ENCODE results near the gene ERVH48-1.
"Not testable (repeated sequence)": the region's sequence is repeated elsewhere in the genome, so short reads cannot be mapped to it uniquely, and the experiment has no call there.

The ERVH48-1 gene

GRCh38 chr21:42925114-42925926, at the start of gene ERVH48-1:
ERVH48-1 (minus strand) TSS chr21:42925630; CDS start chr21:42919006, 6,624 bp downstream.
- DNase-seq (ENCODE audit: low spot score): no peak

- peak; percentile 99 for DNase-seq (ENCODE audit: low spot score)
These were observed 48.8 kb upstream of the ERVH48-1 start, which contains the start of gene PKNOX1 for GRCh38 chr21:42973991-42974831. PKNOX1 (plus strand) TSS chr21:42974562; CDS start chr21:43004382, 29,820 bp downstream.

GRCh38 chr21:42973309-42973990, 48.0 kb upstream of the ERVH48-1 start:
- no peak for DNase-seq (ENCODE audit: low spot score)

GRCh38 chr21:42971897-42972275, 46.5 kb upstream of the ERVH48-1 start:
- no peak for DNase-seq (ENCODE audit: low spot score)

DNA sequence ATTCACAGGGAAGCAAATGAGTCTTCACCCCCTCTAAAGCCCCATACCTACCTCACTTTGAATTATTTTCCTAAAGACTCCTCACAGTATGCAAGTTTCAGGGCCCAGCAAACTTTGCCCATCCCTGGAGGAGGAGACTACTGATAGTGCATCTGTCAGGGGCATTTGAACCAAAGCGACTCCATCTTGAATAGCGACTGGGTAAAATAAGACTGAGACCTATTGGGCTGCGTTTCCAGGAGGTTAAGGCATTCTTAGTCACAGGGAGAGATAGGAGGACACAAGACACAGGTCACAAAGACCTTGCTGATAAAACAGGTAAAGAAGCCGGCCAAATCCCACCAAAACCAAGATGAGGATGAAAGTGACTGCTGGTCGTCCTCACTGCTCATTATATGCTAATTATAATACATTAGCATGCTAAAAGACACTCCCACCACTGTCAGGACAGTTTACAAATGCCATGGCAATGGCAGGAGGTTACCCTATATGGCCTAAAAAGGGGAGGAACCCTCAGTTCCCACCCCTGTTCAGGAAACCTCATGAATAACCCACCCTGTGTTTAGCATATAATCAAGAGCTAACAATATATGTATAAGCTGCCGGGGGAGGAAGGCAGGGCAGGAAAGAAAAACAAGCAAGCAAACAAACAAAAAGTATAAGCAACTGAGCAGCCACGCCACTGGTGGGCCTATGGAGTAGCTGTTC, 45.7 kb upstream of the ERVH48-1 start:
- no peak for DNase-seq (ENCODE audit: low spot score)

DNA sequence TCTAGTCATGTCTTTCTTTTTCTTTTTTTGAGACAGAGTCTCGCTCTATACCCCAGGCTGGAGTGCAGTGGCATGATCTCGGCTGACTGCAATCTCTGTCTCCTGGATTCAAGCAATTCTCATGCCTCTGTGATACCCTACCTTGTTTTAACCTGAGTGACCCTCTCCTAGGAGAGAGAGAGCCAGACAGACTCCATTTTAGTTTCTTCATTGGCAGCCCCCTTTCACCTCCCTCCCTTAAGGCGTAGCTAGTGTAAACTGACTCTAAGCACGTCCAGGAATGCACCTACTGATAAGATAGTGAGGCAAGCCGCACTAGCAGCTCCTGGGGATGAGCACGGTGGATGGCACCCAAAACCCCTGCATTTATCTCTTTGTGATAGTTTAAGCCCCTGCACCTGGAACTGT, 43.8 kb upstream of the ERVH48-1 start:
- DNase-seq (ENCODE audit: low spot score): no peak

GRCh38 chr21:42967616-42968015, 42.2 kb upstream of the ERVH48-1 start:
- DNase-seq (ENCODE audit: low spot score): not testable (repeated sequence)

DNA sequence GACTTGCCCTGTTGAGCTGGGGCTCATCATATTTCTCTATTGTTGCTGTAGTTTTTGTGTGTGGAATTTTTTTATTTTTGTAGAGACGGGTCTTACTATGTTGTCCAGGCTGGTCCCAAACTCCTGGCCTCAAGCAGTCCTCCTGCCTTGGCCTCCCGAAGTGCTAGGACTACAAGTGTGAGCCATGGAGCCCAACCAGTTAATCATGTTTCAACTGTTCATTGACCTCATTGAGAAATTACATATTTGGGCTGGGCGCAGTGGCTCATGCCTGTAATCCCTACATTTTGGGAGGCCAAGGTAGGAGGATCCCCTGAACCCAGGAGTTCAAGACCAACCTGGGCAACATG, 39.8 kb upstream of the ERVH48-1 start:
- DNase-seq (ENCODE audit: low spot score): no peak

DNA sequence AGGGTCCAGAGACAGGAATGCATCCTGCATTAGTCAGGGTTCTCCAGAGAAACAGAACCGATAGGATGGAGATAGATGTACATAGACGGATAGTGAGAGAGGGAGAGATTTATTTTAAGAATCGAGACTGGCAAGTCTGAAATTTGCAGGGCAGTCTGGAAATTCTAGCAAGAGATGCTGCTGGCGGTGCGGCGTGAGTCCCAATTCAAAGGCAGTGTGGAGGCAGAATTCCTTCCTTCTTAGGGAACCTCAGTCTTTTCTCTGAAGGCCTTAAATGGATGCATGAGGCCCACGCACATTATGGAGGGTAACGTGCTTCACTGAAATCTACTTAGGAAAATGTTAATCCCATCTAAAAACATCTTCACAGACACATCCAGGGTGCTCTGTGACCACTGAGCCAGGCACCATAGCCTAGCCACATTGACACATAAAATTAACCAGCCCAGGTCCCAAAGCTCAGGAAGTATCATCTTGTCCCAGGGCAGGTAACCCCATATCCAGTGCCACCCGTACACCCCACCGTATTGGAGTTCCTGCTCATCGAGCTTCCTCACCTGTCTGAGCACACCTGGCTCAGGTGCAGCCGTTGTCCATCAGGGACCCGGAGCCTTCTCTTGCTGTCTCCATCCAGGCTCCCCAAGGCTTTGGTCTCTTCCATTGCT, 39.2 kb upstream of the ERVH48-1 start:
- DNase-seq (ENCODE audit: low spot score): no peak

DNA sequence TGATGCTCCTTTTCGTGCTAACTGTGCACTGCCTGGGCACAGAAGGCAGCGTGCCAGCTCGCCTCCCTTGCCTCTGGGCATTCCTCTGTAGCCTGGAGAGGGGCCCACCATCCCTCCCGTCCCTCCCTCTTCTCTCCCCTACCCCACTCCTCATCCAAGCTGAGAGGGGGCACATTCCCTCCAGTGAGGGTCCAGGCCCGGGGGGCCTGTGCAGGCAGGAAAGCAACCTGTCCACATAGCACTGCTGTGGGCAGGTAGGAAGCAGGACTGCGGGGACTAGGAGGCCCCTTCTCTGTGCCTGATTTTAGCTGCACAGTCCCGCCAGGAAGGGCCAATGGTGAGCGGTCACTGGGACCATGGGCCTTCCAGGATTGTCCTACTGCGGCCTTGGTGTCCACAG, 38.7 kb upstream of the ERVH48-1 start:
- DNase-seq (ENCODE audit: low spot score): no peak

DNA sequence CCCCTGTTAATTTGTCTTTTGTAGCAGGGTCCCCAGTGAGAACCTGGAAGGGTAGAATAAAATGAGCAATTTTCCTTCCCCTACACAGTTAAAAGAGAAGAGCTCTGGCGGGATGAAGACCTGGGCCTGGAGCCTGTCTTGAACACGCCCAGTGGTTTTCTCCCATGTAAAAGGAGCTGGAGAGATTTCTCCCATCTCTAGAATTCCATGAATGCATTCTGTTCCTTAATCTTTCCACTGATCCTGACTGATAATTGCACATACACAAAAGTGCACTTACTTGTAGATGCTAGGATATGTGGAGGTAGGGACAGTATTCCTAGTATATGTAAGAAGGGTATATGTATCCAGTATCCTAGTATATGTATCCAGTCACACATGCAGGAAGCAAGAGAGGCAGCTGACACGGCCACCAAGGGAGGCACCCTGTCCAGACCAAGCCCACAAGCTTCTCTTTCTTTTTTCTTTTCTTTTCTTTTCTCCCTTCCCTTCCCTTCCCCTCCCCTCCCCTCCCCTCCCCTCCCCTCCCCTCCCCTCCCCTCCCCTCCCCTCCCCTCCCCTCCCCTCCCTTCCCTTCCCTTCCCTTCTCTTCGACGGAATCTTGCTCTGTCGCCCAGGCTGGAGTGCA, 37.1 kb upstream of the ERVH48-1 start:
- DNase-seq (ENCODE audit: low spot score): no peak

GRCh38 chr21:42959728-42960127, 34.3 kb upstream of the ERVH48-1 start:
- DNase-seq (ENCODE audit: low spot score): no peak

DNA sequence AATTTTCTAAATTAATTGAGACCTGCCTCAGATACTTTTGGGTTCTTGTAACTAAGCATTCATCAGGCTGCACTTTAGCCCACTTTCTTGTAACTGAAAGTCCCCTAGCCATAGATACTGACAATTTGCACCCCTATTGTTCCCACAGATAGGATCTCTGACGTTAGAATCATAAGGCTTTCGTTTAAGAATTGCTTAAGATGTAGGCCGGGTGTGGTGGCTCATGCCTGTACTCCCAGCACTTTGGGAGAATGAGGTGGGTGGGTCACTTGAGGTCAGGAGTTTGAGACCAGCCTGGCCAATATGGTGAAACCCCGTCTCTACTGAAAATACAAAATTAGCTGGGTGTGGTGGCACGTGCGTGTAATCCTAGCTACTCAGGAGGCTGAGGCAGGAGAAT, 32.7 kb upstream of the ERVH48-1 start:
- DNase-seq (ENCODE audit: low spot score): not testable (repeated sequence)

GRCh38 chr21:42956824-42957630, 31.6 kb upstream of the ERVH48-1 start:
- no peak for DNase-seq (ENCODE audit: low spot score)

DNA sequence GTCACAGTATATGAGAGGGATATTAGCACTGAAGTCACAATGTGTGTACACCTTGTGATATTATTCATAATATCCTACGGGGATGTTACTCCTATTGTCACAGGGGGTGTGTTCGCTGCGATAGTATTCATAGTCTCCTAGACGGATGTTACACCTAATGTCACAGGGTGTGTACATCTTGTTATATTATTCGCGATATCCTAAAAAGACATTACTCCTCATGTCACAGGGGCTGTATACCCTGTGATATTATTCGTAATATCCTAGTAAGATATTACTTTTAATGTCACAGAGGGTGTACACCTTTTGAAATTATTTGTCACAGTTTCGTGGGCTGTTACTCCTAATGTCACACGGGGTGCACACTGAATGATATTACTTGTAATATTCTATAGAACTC, 25.8 kb upstream of the ERVH48-1 start:
- not testable (repeated sequence) for DNase-seq (ENCODE audit: low spot score)

- not testable (repeated sequence) for DNase-seq (ENCODE audit: low spot score)
These were observed 23.8 kb upstream of the ERVH48-1 start for GRCh38 chr21:42949094-42949755.

DNA sequence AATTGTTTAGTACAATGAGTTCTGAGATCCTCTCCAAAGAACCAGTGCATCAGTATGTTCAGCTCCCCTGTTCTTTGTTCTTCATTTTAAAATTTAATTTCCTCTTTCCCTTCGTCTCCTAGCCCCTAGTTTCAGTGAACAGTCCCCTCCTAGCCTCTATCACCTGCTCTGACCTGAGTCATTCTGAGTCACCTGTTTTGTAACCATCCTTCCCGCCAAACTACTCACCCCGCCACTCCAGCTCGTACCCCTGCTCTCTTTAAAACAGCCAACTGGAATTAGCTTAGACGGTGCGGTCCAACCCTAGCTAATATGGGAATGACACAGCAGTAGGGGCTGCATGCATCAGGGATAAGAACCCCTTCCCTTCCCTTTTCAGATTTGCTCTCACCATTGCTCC, 16.8 kb upstream of the ERVH48-1 start:
- DNase-seq (ENCODE audit: low spot score): no peak

GRCh38 chr21:42941696-42942085, 16.3 kb upstream of the ERVH48-1 start:
- no peak for DNase-seq (ENCODE audit: low spot score)
